KOPT-K1 (cell line): ENCODE measurements around the gene CLVS2.

ENCODE experiments used
- H3K27ac ChIP-seq: fragments of 200-600 bp; sonication (generic); 2 replicates; pipeline ENCODE4 v1.5.1; 2016; ENCODE audit warnings: antibody characterized with exemption, mild to moderate bottlenecking, low read depth, low read length; ENCODE audit not compliant: poor library complexity, severe bottlenecking
- H3K36me3 ChIP-seq: fragments of 200-600 bp; sonication (generic); 2 replicates; pipeline ENCODE4 v1.5.1; 2017; ENCODE audit warnings: antibody characterized with exemption, mild to moderate bottlenecking, low read length, moderate library complexity; ENCODE audit not compliant: insufficient read depth
- H3K9me3 ChIP-seq: fragments of 200-600 bp; sonication (generic); 2 replicates; pipeline ENCODE4 v1.5.1; 2017; ENCODE audit warnings: antibody characterized with exemption, low read length, mild to moderate bottlenecking; ENCODE audit not compliant: insufficient read depth, poor library complexity, severe bottlenecking

The CLVS2 gene

DNA sequence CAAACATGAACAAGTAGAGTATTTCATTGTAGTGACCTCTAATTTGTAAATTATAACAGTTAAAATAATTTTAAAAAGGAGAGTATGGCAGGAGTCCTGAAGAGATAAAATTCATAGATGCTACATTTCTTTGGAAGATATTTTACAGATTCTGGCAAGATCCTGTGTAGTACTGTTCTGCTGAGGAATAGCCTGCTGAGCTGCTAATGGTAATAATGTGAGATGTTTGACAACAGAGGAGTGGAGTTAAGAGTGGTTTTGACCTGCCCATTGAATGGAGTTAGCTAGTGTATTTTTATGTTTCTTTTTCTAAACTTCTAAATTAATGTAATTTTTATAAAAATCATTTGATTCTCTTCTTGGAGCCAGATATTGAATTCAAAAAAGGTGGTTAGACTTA lies 11.8 kb downstream of the CLVS2 start:
- H3K9me3 ChIP-seq = no peaks in the 10 kb centered on the region
- no peaks in the 10 kb centered on the region for H3K36me3 ChIP-seq
- no peak overlapping the region for H3K27ac ChIP-seq

DNA sequence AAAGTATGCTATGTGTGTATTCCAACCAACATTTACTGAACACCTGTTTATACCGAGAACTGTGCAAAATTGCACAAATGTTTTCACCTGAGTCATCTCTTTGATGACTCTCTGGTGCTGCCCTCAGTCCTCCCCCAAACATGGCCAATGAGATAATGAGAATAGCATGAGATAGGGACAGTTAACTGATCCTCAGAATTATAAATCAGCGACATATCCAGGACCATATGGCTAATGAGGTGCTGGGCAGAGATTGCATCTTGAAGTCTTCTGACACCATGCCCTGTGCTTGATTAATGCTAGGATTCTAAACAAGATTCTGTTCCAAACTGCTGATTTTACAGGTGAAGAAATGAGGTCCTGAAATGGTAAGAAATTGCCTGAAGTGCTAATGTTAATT lies 13.0 kb downstream of the CLVS2 start:
- Histone ChIP-seq H3K27ac (no peak overlapping the region), H3K36me3 (no peaks in the 10 kb centered on the region), H3K9me3 (no peaks in the 10 kb centered on the region)

DNA sequence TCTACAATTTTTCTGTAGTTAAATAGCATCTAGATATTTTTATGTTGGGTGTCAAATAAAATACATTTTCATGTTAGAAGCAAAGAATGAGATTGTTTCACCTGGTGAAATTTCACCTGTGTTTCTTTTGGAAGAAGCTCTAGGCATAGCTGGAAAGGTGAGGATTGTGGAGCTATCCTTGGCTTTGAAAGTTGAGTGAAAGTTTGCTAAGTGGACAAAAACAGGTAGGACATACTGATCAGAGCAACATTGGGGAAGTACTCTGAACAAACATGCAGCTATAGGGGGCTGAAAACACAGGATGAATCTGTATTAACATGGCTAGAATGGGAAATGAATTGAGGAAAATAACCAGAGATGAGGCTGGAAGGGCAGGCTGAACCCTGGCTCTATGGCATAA lies 18.8 kb downstream of the CLVS2 start:
- H3K9me3 ChIP-seq = no peaks in the 10 kb centered on the region
- no peak overlapping the region for H3K27ac ChIP-seq
- no peaks in the 10 kb centered on the region for H3K36me3 ChIP-seq

DNA sequence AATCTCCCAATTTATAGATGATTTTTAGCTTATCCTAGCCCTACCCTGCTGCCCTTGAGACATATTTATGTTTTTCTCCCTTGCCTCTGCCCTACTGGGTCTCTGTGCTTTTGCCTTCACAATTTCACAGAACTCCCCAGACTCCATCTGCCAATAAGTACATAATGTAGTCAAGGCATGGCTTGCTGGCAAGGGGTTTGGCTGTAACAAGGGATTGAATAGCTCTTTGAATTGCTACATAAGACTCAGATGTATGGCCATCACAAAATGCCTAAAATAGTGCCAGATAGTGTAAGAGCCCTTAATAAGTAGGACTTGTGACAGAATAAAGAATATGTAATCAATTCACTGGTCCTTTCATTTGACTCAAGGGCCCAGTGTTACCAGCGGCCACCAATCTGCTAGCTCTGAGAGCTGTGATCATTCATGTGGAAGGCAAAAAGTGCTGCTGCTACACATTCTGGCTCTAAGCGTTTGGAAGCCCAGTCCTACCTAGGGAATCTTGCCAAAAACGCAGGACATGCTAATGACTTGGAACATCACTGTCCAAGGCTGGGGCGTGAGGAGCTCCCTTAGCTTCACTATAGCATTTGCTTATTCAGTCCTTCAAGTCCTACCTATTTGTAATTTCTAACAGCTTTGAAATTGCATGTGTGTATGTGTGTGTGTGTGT lies 20.5 kb downstream of the CLVS2 start:
- no peaks in the 10 kb centered on the region for H3K9me3 ChIP-seq
- no peak overlapping the region for H3K27ac ChIP-seq
- H3K36me3 ChIP-seq = no peaks in the 10 kb centered on the region

DNA sequence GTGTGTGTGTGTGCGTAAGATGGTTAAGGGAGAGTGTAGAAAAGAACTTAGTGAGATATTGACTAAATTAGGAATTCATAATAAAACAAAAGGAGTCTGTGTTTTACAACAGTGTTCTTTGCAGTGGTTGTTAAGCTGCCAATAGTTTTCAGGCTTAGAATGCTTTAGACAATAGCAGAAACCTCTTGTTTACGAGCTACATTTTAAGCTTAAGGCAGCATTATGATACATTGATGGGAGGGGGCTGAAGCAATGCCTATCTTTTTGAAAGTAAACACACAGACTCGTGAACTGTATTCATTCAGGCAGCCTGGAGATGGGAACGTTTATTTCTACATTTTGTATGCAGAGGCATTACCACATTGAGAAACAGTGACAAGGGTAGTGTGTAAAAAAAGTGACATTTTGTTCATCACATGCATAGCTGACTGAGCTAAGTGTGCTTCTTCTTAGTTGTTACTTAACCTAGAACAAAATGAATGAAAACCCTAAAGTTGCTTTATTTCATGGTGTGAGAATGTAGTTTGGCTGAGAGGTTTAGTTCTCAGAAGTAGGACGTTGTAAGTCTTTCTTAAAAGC lies 21.2 kb downstream of the CLVS2 start:
- Histone ChIP-seq H3K36me3 (no peaks in the 10 kb centered on the region), H3K9me3 (no peaks in the 10 kb centered on the region)

DNA sequence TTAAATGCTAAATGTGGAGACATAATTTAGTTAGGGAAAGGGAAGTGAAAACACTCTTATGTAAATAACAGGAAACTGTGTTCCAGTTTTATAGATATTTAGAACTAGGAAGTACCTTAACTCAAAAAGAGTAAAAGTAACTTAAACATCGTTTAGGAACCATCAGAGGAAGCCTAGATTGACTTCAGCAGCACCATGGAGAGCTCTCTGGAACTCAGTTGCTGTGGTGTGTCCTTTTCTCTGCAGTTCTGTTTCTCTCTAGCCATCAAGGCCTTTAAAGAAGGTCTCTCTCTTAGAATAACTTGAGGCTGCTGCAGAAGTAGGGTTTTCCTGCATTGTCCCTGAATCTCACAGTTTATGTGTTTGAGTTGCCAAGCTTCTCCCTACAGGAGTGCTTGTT lies 26.9 kb downstream of the CLVS2 start:
- Histone ChIP-seq H3K27ac (no peak overlapping the region), H3K9me3 (no peaks in the 10 kb centered on the region), H3K36me3 (no peaks in the 10 kb centered on the region)

More for the DNA sequence above, 21.2 kb downstream of the CLVS2 start:
- no peak overlapping the region for H3K27ac ChIP-seq

DNA sequence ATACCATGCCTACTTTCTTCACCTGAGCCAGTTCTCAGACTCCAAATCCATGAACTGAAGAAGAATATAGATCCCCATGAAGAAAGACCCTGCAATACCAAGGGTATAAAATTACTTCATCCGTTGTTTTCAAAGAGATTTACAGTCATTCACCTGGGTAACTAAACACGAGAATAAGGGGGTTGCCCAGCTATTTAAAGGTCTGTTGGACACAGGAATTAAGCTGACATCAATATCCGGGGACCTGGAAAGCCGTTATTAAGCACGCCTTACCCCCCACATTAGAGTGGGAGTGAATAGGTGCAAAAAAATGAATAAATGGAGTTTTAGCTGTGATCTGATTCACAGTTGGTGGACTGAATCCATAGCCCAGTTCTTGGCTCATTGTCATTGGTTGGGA lies 28.9 kb downstream of the CLVS2 start:
- H3K9me3 ChIP-seq = no peaks in the 10 kb centered on the region
- H3K27ac ChIP-seq = no peak overlapping the region
- no peaks in the 10 kb centered on the region for H3K36me3 ChIP-seq

DNA sequence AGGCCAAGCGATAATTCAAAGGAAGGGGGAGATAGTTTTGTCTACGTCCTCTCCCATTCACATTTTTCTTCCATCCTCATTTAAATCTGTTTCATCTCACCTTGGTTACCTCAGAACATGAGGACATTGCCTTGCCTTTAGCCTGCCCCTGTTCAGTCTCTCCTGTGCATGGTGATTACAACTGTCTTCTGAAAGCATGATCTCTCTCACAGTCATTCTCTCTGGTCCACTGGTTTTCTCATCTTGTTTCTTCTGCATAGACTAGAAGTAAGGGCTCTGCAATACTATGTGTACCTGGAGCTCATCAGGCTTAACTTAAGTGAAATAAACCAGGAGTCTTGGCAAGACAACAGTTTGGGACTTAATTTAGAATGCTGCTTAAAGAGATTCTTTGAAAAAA lies 31.4 kb downstream of the CLVS2 start:
- no peaks in the 10 kb centered on the region for H3K36me3 ChIP-seq
- no peaks in the 10 kb centered on the region for H3K9me3 ChIP-seq
- no peak overlapping the region for H3K27ac ChIP-seq

DNA sequence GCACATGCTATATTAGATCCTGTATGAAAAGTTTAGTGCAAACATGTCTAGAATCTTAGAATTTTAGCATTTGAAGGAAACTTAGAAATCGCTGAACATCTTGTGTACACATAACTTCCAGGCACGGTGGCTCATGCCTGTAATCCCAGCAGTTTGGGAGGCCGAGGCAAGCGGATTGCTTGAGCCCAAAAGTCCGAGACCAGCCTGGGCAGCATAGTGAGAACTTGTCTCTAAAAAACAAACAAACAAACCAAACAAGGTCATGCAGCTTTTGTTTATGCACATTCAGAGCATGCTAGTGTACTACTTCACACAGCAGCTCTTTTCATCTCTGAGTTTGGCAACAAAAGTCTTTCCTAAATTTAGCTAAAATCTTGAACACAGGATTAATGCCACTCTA lies 32.2 kb downstream of the CLVS2 start:
- no peaks in the 10 kb centered on the region for H3K9me3 ChIP-seq
- H3K36me3 ChIP-seq = no peaks in the 10 kb centered on the region
- no peak overlapping the region for H3K27ac ChIP-seq

DNA sequence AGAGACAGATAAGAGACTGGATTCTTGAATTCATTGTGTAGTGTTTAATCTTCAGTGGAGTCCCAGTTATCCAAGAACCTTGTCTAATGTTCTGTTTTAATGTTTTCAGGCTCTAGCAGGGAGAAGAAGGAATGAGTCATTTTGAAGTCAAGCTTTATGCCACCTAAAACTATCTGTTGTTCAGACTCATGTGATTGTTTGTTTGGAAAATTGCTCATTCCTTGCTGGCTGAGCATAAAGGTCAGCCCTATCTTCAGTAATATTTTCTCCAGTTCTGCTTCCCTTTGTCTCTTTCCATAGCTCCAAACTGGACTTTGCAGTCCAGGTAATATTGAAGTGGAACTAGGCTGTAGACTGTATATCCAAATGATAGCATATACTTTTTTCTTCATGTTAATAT lies 34.2 kb downstream of the CLVS2 start:
- Histone ChIP-seq H3K27ac (no peak overlapping the region), H3K9me3 (no peaks in the 10 kb centered on the region), H3K36me3 (no peaks in the 10 kb centered on the region)

DNA sequence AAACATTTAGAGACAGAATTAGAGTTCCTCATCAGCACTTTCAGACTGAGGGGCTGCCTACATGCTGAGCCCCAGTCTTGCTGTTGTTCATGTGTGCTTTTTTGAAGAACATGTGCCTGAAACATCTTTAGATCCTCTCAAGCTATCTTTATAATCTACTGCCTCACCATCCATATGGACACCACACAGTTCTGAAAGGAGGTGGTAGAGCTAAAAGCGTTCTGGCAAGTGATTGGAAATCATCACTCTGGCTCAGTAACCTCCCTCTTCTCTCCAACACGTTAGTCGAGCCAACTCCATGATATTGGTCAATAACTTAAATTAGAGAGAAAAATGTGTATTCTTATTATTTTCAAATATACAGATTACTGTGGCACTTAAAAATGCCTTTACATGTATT lies 40.6 kb downstream of the CLVS2 start:
- no peaks in the 10 kb centered on the region for H3K9me3 ChIP-seq
- H3K36me3 ChIP-seq = no peaks in the 10 kb centered on the region
- no peak overlapping the region for H3K27ac ChIP-seq

DNA sequence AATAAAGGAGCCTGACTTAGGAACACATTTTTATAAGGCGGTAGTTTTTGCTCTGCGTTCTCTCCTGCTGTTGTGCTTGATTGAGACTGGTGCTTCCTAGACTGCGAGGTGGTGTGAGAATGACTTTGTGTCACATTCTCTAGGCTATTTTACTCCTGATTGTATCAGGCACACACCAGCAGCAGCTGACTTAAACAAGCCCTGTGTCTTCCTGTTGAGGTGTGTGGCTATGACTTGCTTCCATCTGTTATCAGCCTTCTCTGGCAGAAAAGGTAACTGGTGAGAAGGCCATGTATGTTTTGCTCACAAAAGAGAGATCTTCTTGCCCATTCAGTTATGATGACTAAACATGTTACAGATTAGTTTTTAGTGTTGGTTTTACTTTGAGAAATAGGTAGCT lies 43.4 kb downstream of the CLVS2 start:
- H3K36me3 ChIP-seq = no peaks in the 10 kb centered on the region
- H3K9me3 ChIP-seq = no peaks in the 10 kb centered on the region
- H3K27ac ChIP-seq = no peak overlapping the region

DNA sequence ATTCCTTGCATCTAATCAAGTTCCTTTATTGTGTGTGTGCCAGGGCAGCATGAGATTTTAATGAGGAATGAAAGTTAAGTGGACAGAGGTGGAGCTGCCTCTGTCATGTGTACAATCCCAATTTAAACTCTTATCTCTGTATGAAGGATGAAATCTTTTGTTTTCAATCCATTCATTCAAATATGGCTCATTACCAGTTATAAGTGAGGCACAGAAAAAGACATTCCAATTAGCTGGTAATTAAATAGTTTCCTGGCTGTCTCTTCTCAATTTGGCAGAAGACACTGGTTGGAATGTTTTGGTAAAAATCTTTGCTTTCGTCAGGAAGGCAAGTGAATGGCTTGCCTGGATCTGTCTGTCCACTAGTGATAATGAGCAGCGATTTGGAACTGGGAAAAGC lies 46.4 kb downstream of the CLVS2 start:
- H3K36me3 ChIP-seq = no peaks in the 10 kb centered on the region
- H3K27ac ChIP-seq = no peak overlapping the region
- no peaks in the 10 kb centered on the region for H3K9me3 ChIP-seq

DNA sequence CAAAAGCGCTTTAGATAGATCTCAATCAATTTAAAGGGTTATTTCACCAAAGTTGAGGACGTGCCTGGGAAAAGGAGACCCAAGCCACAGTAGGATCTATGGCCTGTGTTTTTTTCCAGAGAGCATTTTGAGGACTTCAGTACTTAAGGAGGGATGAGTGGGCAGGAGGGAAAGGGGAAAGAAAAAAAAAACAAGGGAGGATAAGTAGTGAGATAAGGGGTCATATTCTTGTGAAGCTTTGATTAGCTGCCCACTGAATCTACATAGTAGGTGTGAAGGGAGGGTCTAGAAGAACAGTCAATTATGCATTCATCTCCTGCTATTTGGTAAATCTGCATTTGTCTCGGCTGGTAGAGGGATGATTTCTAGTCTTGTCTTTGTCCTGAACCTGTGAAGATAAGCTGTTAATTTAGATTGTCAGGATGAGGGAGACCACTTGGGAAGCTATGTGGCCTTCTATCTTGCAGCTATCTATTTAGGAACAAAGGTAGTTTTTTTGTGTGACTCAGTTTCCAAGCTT lies 48.4 kb downstream of the CLVS2 start:
- Histone ChIP-seq H3K36me3 (no peaks in the 10 kb centered on the region), H3K27ac (no peak overlapping the region), H3K9me3 (no peaks in the 10 kb centered on the region)

DNA sequence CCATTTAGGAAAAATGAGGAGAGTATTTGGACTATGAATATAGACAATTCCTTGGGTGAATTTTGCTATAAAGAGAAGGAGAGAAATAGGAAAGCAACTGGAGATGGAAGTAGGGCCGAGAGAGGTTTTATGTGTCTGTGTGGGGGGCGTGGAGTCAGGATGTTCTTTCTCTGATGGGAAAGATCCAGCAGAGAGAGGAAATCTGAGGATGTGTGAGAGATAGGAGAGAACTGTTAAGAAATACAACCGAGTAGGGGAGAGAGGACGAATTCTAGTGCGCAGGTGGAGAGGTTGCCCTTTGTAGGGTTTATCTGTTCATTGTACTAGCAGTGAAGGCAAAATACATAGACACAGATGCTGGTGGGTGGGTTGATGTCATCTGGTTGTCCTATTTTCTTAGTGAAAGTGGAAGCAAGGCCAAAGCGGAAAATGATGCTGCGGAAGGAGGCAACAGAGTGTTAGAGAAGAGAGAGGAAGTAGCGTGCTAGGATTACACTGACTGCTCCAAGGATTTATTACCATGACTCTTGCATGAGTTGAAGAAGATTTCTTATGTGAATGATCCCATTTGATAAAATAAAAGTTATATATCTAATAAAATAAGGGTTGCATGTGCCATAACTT lies 57.7 kb downstream of the CLVS2 start:
- Histone ChIP-seq H3K27ac (no peak overlapping the region), H3K36me3 (no peaks in the 10 kb centered on the region), H3K9me3 (no peaks in the 10 kb centered on the region)

DNA sequence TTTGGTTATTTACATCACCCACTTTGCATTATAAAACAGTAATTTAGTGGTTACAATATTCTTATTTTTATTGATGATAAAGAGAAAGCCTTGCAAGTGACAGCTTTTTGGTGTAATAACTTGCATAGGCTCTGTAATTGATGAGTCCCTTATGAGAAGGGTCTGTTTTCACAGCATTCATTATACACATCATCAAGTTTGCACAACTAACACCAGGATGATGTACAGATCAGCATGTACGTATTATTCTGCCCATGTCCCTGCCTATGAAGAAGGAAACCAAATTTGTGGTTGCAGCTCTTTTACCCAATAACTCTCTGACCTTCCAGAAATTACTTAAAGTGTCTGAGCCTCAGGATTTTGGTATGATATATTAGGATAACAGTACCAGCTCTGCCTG lies 59.2 kb downstream of the CLVS2 start:
- Histone ChIP-seq H3K36me3 (no peaks in the 10 kb centered on the region), H3K27ac (no peak overlapping the region), H3K9me3 (no peaks in the 10 kb centered on the region)
